Spleen (tissue), 7 donors: Measurements from ENCODE around the gene UQCRQ.

Experiments
- CTCF ChIP-seq, 11 experiments: fragments of 200-600 bp in 7 of 11; fragments of 450-650 bp in 4 of 11; sonication (generic) in 4 of 11; IDR thresholded peaks in 8 of 11; conservative IDR thresholded peaks in 3 of 11; 1 replicate in 7 of 11; 2 replicates in 4 of 11; pipeline versions ENCODE4 v1.4.0 to v1.8.0; 2016 to 2021; ENCODE audit warnings: antibody characterized with exemption in 11 of 11, inconsistent platforms in 4 of 11, mild to moderate bottlenecking in 1 of 11
- POLR2A ChIP-seq, 3 donors: fragments of 450-650 bp; IDR thresholded peaks; one replicate each; pipeline ENCODE4 v1.5.1; 2017; ENCODE audit warnings: antibody characterized with exemption in 3 of 3, mild to moderate bottlenecking in 1 of 3
- donor health status: DM: no; HTN: no; CAD: no; lungs with moderate emphysema.
- donor health status: DM: no; HTN: no; CAD: no.
- donor health status: DM: no; HTN: no; CAD: no.

DNA sequence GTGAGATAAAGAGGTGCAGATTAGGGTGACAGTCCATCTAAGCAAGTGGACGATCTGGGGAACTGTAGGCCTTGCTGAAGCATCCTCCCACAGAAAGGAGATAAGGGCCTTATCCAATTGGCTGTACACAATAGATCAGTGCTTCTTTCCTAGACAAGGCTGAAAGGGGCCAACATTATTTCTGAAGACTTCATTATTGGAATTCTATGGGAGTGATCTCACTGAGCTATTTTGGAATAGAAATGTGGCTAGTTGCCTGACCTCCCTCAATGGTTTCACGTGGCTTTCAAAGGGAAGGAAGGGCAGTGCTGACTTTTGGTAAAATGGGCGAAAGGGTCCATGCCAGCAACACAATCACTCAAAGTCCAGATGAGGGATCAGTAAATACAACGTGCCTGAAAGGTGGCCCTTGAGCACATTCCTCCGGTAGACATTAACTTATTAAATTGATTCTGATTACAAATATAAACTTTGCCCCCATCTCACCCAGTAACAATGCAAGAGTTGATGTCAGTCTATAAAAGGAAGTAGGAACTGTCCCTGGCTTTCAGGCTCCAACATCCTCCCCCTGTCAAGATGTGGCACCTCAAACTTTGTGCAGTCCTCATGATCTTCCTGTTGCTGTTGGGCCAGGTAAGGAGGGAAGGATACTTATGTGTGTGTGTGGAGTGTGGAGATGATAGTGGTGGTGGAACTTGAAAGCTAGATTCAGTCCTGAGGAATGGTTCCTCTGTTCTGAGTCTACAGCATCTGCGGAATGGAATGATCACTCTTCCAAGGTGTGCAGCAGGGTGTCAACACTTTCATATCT, 6.9 kb downstream of the UQCRQ start, which contains the start of gene LEAP2:
- TF ChIP-seq CTCF (IDR thresholded peaks at IDR 0.05 in 8 of 11, conservative IDR thresholded peaks at IDR 0.05 in 3 of 11) = no peak
- no peak for TF ChIP-seq POLR2A (IDR thresholded peaks at IDR 0.05)
